ENCODE data around the gene AUTS2.

Gene AUTS2

DNA sequence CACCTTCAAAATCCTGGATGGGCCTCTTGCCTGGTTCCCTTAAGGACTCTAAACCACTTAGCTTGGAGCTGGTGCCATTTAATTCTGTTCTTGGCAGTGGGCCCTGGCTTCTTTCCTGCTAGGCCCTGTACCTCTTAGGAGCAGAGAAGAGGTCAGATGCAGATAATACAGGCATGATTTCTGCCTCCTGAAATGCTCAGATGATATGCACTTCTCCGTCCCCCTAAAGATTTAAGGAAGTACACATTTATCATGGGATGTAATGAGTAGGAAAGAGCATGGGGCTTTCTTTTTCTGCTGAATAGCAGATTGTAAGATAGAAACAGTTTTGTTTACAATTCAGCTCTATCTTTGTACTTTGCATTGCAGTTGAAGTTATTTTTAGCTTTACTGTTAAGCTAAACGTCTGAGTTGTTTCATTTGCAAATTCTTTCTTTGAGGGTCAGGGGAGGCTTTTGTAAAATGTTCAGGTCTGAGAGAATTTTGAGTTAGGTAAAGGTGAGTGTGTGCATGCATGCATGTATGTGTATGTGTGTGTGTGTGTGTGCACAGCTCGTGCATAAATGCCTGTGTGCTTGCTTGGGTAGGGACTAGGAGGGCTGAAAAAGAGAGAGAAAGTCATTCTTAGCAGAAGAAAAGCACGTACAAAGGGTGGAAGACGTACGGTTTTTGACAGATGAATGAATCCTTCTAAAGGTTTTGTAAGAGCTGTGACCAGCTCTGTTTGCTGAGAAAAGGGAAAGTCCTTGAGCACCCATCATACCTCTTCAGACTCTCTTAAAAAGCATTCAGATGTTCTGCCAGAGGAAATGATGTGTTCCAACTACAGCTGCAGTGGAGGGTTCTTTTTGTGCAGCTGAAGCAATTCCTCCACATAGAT lies 364.2 kb downstream of the AUTS2 start:
- no peak for DNase-seq (ENCODE audit: low read depth in 1 of 2, low spot score in 1 of 2)

DNA sequence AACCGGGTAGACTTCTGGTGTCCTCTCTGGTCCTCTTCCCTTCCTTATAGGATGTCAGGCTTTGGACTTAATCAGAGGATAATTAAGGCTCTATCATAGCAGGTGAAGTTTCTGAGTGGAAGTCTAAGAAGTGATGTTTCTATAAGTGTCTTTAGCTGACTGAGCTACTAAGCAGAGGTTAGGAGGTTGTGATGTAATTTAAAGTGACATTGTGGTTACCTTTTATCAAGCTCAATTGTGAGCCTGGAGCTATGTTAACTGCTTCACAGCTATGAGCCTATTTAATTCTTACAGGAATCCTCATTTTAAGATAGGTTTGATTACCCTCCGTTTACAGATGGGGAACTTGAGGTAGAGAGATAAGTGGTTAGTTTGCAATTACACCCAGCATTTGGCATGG lies 365.1 kb downstream of the AUTS2 start:
- DNase-seq (ENCODE audit: low read depth in 1 of 2, low spot score in 1 of 2) = no peak

DNA sequence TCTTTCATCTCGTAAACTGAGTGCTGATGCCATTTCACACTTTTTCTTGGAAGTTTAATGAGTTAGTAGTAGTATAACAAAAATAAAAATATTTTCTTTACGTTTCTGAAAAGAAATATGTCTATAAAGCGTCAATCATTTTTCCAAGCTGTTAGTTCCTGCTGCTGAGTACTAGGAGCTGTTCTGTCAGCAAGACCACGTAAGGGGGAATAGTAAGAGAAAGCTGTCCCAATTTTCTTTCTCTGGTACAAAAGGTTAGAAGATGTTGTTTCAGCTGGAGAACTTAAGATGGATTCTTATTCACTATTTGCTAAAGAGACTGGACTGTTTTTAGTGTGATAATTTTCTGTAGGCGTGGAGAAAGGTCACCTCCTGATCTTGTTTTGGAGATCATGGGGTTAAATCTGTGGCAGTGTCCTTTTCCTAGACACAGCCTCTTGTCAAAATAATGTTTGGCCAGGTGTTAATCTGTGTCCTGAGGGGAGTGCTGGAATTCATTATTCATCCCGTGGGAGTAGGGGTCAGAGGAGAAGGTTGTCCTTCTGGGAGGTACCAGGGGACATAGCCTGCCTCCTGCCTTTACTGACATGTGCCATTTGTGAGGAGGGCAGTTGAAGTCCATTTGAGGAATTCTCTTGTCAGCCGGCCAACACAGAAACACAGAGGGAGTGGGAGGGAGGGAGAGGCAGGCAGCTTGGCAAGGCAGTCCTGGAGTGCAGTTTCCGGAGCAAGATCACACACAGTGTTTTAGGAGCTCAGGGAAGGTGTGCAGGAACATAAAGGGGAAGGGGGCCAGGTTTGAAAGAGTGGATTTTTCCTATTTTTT lies 368.7 kb downstream of the AUTS2 start:
- no peak for DNase-seq (ENCODE audit: low read depth in 1 of 2, low spot score in 1 of 2)

GRCh38 chr7:69967689-69968450 lies 369.6 kb downstream of the AUTS2 start:
- no peak for DNase-seq (ENCODE audit: low read depth in 1 of 2, low spot score in 1 of 2)

DNA sequence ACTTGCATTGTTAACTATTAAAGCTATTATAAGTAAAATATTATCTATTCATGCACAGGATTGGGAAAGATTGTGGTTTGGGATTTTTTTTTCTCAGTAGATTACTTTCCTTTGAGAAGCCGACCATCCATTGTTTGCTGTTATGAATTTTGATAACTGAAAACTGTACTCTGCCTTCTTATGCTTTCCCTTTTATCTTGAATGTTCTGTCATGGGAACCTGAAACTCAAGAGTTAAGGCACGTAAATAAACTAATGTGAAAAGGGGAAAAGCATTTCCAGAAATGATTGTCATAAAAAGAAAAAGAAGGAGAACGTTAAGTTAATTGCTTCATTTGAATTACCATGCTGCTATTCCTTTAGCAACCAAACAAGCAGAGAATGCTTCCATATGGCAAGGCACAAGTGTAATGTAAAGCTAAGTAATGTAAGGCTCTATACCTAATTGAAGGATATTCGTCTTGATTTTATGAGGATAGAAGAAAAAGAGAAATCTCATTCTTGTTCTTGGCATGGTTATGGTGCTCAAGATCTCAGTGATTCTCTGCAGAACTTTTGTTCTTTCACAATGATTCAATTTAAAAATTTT lies 370.8 kb downstream of the AUTS2 start:
- no peak for DNase-seq (ENCODE audit: low read depth in 1 of 2, low spot score in 1 of 2)

DNA sequence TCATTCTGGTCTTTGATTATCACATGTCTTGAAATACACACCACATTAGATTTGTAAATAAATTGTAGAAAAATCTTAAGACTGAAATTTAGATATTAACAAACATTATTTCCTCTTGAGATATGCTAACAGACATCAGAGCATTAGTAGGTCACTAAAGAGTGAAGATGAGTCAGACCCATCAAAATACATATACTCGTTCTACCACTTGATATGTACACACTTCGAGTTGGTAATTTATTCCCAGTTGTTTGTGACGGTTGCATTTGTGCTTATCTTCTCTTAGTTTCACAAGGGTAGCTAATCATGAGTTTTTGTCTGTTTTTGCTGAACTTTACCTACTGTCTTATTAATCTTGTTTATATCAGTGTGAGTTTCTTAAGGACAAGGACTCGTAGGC lies 383.4 kb downstream of the AUTS2 start:
- no peak for DNase-seq (ENCODE audit: low read depth in 1 of 2, low spot score in 1 of 2)

GRCh38 chr7:69982197-69982596 lies 383.9 kb downstream of the AUTS2 start:
- no peak for DNase-seq (ENCODE audit: low read depth in 1 of 2, low spot score in 1 of 2)

- no peak for DNase-seq (ENCODE audit: low read depth in 1 of 2, low spot score in 1 of 2)
Measured at GRCh38 chr7:69989551-69989950, 391.3 kb downstream of the AUTS2 start.

DNA sequence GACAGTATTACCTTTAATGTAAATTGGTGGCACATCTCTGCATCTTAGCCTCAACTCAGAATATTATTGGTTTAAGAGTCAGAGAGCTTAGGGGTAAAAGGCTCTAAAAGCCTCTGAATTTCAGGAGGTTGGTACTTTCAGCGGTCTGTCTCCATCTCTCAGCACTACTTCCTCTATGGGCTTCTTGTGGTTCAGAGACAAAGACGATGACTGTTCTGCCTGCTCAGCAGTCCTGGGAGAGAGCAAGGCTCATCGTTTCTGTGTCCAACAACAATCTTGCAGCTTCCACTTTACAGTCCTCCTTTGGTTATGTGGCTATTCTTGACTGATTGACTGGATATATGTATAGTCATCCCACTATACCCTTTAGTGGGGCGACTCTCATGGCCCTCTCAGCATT lies 394.7 kb downstream of the AUTS2 start:
- no peak for DNase-seq (ENCODE audit: low read depth in 1 of 2, low spot score in 1 of 2)

DNA sequence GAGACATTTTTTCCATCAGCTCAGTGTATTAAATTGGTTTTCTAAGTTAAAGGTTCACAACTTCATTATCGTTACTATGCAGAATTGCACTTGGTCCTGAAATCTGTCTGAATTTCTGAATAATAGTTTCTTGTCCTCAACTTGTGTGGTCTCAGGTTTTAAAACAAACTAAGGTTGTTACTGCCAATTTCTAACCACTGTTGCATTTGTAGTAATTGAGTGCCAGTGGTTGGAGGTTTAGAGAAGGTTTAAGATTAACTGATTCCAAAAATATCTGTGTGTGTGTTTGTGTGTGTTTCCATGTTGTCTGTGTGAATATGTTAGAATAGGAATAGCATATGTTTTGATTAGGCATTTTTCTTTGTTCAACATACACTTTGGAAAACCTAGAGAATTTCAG lies 395.9 kb downstream of the AUTS2 start:
- no peak for DNase-seq (ENCODE audit: low read depth in 1 of 2, low spot score in 1 of 2)

DNA sequence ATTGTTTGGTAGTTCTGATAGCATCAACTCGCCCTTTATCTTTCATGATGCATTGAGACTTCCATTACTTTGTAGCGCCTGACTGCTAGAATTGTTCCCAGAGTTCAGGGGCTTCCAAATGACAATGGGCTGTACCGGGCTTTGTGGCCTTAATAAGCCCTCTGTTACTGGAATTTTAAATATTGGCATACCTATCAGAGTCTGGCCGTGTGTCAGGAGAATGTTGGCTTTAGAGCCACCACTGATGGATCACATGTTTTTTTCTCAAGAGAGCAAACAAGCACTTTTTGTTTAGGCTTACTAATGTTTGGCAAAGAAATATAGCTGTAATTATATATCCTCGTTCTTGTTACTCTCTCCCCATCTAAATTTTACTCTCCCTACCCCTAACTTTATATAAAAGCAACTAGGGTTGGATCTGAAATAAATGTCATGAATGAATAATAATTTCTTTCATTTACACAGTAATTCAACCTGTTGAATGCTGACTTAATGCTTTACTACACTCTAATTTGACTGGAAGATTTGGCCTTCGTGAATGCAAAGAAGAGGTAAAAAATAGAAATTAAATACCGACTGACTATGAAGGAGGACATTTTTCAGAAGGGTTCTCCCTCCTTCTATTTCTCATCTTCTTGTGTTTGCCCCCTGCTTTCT lies 396.7 kb downstream of the AUTS2 start:
- DNase-seq (ENCODE audit: low read depth in 1 of 2, low spot score in 1 of 2) = no peak

GRCh38 chr7:69996121-69996520 lies 397.8 kb downstream of the AUTS2 start:
- DNase-seq (ENCODE audit: low read depth in 1 of 2, low spot score in 1 of 2) = no peak

GRCh38 chr7:70000737-70001348 lies 402.6 kb downstream of the AUTS2 start:
- DNase-seq (ENCODE audit: low read depth in 1 of 2, low spot score in 1 of 2) = no peak

DNA sequence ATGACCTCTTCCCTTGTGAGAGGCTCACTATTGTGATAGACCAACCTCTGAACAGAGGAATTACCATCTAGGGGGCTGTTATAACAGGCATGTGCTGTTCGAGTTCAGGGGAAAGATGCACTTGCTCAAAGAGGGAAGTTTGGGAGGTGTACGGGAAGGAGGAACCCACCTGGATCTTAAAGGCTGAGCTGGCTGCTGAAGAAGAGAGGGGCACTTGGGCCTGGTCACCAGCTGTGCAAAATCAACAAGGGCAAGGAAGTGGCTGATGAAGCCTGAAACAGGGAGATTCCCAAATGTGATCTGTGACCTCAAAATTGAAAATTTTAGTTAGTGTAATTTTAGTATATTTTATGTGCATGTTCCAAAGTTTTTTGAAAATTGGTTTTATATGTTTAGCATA lies 407.2 kb downstream of the AUTS2 start:
- no peak for DNase-seq (ENCODE audit: low read depth in 1 of 2, low spot score in 1 of 2)

- no peak for DNase-seq (ENCODE audit: low read depth in 1 of 2, low spot score in 1 of 2)
Measured at GRCh38 chr7:70005891-70006260, 407.6 kb downstream of the AUTS2 start.

GRCh38 chr7:70006261-70006920 lies 408.1 kb downstream of the AUTS2 start:
- DNase-seq (ENCODE audit: low read depth in 1 of 2, low spot score in 1 of 2) = no peak

GRCh38 chr7:70008466-70008865 lies 410.2 kb downstream of the AUTS2 start:
- DNase-seq (ENCODE audit: low read depth in 1 of 2, low spot score in 1 of 2) = no peak

GRCh38 chr7:70014472-70015177 lies 416.4 kb downstream of the AUTS2 start:
- DNase-seq (ENCODE audit: low read depth in 1 of 2, low spot score in 1 of 2) = no peak

- no peak for DNase-seq (ENCODE audit: low read depth in 1 of 2, low spot score in 1 of 2)
Measured at GRCh38 chr7:70015353-70015752, 417.1 kb downstream of the AUTS2 start.
